Measurements from ENCODE around the gene CLEC18A.
"Not testable (repeated sequence)": the region's sequence is repeated elsewhere in the genome, so short reads cannot be mapped to it uniquely, and the experiment has no call there.

GRCh38 chr16:69952572-69953355 lies 1.6 kb downstream of the CLEC18A start:
- TF ChIP-seq CTCF (tag by site-specific recombination; IDR thresholded peaks at IDR 0.05); ZNF830 (tag by site-specific recombination; IDR thresholded peaks at IDR 0.05; ENCODE audit: low read depth): not testable (repeated sequence)

Measured in HEK293 (cell line).